Stimulated activated CD8-positive, alpha-beta memory T cell treated with anti-CD3 and anti-CD28 coated beads, Interleukin-12 subunit alpha, Interleukin-12 subunit beta, amount 100 ng/mL, for 4 hours (primary cell): ENCODE data around the gene ZFAND3.

ENCODE experiments used
- DNase-seq: peaks from one replicate; pipeline ENCODE4 v3.0.0-alpha.2; 2020; ENCODE audit warnings: low read depth

Gene ZFAND3

DNA sequence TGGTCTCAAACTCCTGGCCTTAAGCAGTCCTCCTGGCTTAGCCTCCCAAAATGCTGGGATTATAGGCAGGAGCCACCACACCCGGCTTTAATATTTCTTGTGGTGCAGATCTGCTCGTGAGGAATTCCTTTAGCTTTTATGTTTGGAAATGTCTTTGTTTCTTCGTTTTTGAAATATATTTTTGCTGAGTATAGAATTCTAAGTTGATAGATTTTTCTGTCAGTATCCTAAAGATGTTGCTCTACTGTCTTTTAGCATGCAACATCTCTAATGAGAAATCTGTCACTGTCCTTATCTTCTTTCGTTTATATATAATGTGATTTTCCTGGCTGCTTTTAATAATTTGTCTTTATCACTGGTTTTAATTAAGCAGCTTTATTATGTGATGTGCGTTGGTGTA lies 75.1 kb downstream of the ZFAND3 start:
- no peak for DNase-seq

DNA sequence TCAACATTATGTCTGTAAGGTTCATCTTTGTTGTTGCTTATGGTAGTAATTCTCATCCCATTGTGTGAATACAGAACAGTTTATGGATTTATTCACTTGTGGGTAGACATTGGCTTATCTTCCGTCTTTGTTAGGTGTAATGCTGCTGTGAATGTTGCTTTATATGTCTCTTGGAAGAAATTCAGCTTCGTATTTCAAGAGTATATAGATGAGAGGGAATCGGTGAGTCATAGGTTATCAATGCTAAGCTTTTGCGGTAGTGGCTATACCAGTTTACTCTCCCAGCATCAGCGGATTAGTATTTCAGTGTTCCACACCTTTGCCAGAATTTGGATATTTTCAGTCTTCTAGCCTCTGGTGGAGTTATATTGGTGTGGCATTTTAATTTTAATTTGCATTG lies 77.8 kb downstream of the ZFAND3 start:
- DNase-seq, result no peak

DNA sequence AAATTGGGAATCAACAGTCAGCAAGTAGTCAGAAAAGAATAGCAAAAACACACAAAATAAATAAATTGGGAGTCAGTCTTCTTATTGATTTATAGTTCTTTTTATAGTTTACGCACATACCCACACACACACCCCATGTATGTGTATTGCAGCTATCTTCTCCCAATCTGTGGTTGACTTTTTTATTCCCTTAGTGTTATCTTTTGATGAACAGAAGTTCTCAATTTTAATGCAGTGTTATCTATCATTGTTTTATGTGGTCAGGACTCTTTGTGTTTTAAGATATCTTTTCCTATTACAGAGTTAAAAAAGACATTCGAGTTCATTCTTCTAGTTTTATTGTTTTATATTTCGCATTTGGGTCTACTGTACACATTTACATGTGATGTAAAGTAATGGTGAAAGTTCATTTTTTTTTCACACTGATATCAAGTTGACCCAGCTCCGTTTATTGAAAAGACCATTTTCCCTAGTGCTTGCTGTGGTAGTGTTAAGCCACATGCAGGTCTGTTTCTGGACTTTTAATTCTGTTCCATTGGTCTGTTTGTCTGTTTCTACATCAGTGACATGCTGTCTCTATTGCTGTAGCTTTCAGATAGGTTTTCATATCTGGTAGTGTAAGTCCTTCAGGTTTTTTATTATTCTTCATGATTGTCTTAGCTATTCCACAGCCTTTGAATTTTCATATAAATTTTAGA lies 78.4 kb downstream of the ZFAND3 start:
- DNase-seq, result no peak

DNA sequence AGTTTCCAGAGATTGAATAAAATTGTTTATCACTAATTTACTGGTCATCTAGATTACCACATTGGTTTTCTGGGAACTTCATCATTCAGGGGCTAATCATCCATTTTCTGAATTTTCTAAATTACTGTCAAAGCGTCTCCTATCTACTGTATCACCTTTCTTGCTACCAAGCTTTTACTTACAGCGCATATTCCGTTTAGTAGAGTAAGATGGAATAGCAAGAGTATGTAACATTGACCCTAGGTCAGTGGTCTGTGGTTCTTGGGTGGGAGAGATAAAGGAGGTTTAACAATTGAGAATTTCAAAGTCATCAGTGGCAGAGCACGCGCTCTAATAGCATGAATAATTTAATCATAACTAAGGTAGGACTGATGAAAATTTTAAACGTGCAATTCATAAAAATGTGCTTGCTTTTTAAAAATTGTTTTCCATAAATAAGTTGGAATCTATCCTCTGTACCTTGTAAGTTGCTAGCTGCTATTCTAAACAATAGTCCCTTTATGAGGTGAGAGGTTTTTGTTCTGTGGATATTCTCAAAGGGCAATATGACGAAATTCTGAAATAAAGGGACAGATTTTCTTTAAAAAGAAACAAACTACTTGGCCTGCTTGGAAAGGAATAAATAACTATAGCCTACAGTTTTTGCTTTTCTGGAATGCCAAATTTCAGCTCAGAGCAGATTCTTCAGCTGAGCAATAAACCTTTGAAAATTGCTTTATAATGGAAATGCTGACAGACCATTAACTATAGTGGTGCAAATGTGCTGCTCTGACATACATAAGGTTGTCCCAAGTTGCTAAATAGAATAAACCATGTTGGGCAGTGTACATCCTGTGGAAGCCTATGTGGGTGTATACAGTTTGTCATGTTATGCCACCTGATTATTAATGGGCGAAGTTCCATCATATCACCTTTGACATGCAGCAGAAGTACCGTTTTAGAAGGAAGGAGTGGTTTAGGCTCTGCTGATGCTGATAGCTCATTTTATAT lies 84.1 kb downstream of the ZFAND3 start:
- no peak for DNase-seq

DNA sequence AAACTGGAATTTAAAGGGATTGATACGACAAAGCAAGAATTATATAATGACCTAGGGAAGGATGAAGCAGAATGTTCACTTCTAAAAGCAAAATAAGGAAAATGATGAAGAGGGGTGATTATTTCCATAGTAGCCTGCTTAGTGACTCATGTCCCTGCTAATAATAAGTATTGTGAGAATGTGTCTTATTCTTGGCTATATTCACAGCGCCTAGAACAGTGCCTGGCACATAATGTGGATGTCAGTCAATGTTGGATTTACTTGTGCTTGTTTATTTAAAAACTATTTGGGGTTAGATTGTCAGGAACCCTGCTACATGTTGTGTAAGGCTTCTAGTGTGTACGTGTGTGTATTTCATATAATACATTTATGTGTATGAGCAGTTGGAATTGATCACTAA lies 85.1 kb downstream of the ZFAND3 start:
- DNase-seq, result no peak

DNA sequence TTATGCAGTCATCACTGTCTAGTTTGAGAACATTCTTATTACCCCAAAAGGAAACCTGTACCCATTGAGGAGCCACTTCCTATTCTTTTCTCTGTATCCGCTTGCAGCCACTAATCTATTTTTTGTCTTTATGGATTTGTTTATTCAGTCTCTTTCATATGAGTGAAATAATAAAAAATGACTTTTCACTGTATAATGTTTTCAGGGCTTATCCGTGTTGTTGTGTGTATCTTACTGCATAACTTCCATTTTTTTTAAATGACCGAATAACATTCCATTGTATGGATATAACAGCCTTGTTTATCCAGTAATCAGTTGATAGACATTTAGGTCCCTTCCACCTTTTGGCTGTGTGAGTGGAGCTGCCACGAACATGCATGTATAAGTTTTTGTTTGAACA lies 86.6 kb downstream of the ZFAND3 start:
- DNase-seq, result no peak

DNA sequence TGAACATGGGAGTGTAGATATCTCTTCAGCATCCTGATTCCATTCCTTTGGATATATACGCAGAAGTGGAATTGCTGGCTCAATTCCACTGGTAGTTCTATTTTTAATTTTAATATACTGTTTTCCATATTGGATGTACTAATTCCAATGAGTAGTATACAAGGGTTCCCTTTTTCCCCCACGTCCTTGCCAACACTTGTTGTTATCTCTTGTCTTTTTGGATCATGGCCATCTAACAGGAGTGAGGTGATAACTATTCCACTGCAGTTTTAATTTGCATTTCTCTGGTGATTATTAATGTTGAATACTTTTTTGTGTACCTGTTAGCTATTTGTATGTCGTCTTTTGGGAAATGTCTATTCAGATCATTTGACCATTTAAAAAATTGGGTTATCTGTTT lies 91.5 kb downstream of the ZFAND3 start:
- DNase-seq, result no peak

DNA sequence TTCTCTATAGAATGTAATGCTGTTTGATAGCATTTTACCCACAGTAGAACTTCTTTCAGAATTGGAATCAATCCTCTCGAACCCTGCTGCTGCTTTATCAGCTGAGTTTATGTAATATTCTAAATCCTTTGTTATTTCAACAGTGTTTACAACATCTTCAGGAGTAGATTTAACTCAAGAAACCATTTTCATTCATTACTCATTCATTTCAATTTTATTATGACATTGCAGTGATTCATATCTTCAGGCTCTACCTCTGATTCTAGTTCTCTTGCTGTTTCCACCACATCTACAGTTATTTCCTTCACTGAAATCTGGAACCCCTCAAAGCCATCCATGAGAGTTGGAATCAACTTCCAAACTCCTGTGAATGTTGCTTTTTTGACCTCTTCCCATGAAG lies 93.7 kb downstream of the ZFAND3 start:
- DNase-seq, result no peak

DNA sequence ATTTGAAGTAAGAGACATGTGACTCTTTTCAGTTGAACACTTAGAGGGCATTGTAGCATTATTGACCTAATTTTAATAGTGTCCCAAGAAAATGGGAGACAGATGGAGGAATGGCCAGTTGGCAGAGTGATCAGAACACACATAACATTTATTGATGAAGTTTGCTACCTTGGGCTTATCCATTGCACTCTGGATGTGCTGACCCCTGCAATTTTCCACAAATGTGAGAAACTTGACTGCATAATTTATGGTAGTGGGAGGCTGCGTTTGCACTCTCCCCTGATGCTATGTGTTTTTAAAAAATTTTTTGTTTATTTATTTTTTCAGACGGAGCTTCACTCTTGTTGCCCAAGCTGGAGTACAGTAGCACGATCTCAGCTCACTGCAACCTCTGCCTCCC lies 95.9 kb downstream of the ZFAND3 start:
- no peak for DNase-seq

DNA sequence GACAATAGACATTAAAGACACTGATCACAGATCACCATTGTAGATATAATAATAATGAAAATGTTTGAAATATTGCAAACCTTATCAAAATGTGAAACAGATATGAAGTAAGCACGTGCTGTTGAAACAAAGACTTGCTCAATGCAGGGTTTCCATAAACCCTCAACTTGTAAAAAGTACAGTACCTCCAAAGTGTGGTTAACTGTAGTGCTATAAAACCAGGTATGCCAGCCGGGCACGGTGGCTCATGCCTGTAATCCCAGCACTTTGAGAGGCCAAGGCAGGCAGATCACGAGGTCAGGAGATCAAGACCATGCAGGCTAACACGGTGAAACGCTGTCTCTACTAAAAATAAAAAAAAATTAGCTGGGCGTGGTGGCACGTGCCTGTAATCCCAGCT lies 96.6 kb downstream of the ZFAND3 start:
- DNase-seq, result no peak

DNA sequence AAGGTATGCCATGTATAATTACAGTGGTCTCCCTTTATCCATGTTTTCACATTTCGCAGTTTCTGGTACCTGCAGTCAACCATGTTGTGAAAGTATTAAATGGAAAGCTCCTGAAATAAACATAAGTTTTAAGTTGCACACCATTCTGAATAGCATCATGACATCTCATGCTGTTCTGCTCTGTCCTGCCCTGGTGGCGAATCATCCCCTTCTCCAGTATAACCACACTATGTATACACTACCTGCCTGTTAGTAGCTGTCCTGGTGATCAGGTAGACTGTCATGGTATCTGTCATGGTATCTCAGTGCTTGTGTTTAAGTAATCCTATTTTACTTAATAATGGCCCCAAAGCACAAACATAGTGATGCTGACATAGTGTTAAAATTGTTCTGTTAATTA lies 97.1 kb downstream of the ZFAND3 start:
- no peak for DNase-seq

DNA sequence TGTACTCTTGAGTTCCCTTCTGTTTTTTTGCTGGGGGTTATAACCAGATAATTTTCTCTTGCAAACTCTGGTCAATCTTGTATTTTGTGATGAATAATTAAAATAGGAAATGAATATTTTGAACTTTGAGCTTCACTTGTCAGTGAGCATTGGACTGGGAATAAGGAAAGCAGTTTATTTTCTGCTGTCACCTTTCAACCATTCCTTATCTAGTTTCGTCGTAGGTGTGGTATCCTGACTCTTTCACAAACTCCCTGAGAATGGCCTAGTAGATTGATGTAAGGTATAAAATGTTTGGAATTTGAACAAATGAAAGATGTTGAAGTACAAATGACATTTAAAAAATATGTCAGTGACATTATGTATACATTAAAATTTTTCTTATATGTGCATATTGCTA lies 98.0 kb downstream of the ZFAND3 start:
- DNase-seq, result no peak

DNA sequence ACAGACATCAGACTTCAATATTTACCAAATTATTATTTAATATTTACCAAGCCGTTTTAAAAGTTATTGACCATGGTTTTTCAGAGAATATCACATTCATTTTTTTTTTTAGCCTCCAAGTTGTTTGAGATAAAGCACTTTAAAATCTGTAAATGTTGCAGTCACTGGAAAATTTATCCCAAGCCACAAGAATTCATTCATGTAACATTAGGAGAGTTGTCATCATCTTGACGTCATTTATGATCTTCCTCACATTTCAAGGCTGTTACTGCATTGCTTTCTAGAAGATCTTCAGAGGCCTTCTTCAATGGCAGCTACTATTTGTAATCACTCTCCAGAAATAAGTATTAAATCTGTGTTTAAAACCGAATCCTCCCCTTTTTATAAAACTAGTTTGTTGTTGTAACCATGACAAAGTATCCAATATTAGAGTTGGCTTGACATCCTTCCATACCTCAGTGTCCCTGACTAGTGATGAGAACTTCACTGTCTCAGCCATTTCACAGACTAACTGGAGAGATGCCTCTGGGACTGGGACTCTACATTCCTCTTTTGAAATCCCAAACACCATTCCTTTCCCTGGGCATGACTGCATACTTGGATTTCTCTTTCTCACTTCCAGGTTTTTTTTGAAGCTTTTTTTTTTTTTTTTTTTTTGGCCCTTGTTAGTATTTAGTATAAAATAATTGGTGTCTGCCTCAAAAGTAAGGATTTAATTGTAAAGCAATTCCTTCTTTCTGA lies 100.1 kb downstream of the ZFAND3 start:
- no peak for DNase-seq

DNA sequence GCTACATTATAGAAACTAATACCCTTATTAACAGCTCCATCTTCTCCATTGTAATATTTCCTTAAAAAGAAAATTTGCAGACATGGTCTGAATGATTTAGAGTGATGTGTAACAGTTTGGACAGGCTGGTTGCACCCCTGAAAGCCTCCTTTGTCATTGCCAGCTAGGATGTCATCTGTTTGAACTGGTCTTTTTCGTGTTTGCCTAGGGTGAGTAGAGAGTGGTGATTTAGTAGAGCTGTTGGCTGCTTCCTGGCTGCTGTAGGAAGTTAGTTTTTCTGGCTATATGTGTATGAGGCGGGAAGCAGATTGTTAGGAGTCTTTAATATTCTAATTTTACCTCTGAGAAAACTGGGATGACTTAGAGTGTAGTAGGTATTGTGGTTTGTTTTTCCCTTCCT lies 101.1 kb downstream of the ZFAND3 start:
- DNase-seq, result no peak

DNA sequence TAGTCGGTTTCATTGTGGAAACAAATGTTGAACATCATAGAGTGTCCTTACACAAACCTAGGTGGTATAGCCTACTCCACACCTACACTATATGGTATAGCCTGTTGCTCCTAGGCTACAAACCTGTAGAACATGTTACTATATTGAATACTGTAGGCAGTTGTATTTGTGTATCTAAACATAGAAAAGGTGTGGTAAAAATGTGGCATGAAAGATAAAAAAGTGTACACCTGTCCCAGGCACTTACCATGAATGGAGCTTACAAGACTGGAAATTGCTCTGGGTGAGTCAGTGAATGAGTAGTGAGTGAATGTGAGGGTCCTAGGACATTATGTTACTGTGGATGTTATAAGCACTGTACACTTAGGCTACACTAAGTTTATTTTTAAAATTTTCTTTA lies 103.0 kb downstream of the ZFAND3 start:
- DNase-seq, result no peak

DNA sequence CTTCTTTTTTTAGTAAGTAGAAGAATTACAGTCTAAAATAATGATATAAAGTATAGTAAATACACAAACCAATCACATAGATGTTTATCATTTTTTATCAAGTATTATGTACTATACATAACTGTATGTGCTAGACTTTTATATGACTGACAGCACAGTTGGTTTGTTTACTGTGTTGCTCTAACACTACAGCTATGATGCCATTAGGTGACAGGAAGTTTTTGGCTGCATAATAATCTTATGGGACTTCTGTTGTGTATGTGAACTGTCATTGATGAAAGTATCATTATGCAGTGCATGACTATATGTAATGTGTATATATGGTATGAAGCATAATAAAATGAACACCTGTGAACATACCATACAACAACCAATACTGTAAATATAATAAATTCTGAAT lies 104.0 kb downstream of the ZFAND3 start:
- DNase-seq, result no peak

DNA sequence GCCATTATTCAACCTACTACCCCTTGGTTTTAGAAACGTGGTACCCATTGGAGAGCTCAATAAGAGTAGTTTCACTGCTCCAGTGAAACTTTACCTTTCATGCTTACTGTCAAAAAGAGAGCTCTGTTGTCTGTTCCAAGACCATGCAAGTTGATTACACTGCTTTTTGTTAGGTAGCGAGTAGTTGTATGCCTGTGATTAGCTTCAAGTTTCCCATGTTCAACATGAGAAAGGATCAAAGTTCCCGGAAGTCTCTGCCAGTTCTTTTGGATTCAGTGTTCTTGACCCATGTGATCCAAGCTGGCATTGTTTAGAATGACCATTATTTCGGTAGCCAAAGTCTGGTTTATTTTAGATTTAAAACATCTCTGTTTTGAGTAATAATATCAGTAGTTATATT lies 107.1 kb downstream of the ZFAND3 start:
- no peak for DNase-seq

DNA sequence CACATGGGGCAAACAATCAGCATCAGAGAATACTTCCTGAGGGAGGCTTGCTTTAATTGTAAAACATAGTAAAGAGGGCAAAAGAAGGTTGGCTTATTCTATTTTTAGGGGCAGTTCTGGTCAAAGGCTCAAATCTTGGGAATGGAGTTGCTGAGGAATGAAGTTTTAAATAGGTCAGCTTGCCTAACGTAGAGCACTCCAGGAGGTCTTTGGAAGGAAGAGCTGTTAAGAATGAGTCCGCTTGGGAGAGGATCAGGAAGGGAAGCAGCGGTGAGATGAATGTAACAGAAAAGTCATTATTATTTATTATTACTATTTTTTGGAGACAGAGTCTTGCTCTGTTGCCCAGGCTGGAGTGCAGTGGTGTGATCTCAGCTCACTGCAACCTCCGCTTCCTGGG lies 108.7 kb downstream of the ZFAND3 start:
- no peak for DNase-seq

DNA sequence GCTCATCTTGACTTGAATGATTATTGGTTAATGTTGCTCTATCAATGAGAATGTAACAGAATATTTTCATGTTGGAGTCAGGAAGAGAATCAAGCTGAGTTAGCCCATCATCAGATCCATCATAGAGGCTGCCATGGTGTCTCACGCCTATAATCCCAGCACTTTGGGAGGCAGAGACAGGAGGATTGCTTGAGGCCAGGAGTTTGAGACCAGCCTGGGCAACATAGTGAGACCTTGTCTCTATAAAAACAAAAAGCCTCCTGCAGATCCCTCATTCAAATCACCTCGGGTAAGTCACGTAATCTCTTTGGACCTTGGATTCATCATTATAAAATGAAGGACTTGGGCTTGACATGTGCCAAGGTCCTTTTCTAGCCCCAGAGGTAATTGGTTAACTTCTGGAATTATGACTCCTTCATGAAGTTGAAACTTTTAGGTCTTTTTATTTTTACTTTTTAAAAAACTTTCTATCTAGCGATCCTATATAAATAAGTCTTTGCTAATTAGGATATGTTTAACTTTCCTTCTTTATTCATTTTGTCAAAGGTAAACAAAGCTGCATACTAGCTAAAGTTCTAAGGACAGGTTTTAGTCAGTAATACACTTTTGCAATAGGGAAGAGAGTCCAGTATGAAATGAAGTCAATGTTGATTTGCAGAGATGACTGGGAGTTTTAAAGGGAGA lies 110.9 kb downstream of the ZFAND3 start:
- no peak for DNase-seq

DNA sequence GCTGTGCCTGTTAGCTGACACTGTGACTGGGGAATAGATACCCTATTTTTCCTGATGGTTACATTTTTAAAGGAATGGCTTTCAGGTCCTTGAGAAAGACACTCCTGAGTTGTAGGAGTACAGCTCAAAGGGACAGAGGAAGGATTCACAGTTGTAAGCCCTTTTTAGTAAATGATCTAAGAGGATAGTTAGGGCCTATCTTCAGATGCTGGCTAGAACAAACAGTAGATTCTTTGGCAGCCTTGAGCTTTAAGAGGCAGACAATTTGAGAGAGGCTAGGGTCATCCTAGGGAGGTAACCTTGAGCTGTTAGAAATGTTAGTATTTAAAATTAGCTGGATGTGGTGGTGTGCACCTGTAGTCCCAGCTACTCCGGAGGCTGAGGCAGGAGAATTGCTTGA lies 111.5 kb downstream of the ZFAND3 start:
- DNase-seq, result no peak

DNA sequence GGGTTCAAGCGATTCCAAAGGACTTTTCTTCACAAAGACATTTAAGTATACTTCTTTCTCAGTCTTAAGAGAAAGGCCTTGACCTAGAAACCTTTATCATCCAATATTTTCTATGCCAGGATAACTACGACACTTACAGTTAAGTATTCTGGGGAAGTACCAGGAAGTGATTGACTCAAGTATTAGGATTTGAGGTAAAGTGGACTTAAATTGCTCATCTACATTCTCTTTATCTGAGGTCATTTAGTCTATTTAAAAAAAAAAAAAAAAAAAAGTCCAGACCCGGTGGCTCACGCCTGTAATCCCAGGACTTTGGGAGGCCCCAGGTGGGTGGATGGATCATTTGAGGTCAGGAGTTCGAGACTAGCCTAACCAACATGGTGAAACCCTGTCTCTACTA lies 114.7 kb downstream of the ZFAND3 start:
- no peak for DNase-seq

DNA sequence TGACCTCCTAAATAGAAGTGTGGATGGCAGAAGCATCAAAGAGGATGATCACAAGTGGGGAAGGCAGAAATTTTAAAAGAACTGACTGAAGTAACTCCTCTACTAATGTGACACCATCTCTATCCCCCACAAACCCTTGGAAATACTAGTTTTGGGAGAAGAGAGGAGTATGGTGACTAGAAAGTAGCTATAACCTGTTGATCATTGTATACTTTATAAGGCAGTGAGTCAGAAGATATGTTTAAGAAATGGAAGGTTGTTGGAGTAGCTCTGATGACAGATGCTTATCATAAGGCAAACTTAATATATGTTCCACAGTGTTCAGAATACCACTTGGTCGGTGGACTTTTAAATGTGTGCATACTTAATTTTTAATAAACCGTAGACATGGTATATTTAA lies 116.6 kb downstream of the ZFAND3 start:
- no peak for DNase-seq
